Endodermal cell (in vitro differentiated cells): ENCODE measurements around the gene TRAPPC2B. TPM values are rescaled to one million over a fixed set of nuclear protein-coding genes. Genes with fewer than 3 reads are reported as not detected.

Experiments used
- DNase-seq: peaks from one replicate; pipeline ENCODE4 v3.0.0-alpha.2; 2017
- H3K27ac ChIP-seq: 2 replicates; pipeline ENCODE4 v1.5.1; 2013; ENCODE audit warnings: mild to moderate bottlenecking, low read depth, low read length, moderate library complexity
- H3K27me3 ChIP-seq: 2 replicates; pipeline ENCODE4 v1.6.1; 2013; ENCODE audit warnings: mild to moderate bottlenecking, low read length, moderate library complexity; ENCODE audit not compliant: insufficient read depth, control insufficient read depth, poor library complexity, severe bottlenecking
- H3K36me3 ChIP-seq: 2 replicates; pipeline ENCODE4 v1.7.0; 2013; ENCODE audit warnings: mild to moderate bottlenecking, low read length, moderate library complexity; ENCODE audit not compliant: control insufficient read depth, insufficient read depth
- H3K4me1 ChIP-seq: one replicate; pipeline ENCODE4 v1.7.0; 2013; ENCODE audit warnings: low read length; ENCODE audit not compliant: control insufficient read depth, insufficient read depth
- H3K4me3 ChIP-seq: 2 replicates; pipeline ENCODE4 v1.5.1; 2013; ENCODE audit warnings: mild to moderate bottlenecking, low read length, moderate library complexity
- H3K9ac ChIP-seq: 2 replicates; pipeline ENCODE4 v1.6.1; 2013; ENCODE audit warnings: mild to moderate bottlenecking, low read length, moderate library complexity; ENCODE audit not compliant: poor library complexity, severe bottlenecking; ENCODE audit errors: extremely low read depth
- H3K9me3 ChIP-seq: 2 replicates; pipeline ENCODE4 v1.6.1; 2013; ENCODE audit warnings: mild to moderate bottlenecking, low read length, moderate library complexity; ENCODE audit not compliant: control insufficient read depth
- H3K27ac Mint-ChIP-seq: 2 replicates; pipeline ENCODE4 v1.8.0; 2020; ENCODE audit warnings: mixed read lengths
- H3K27me3 Mint-ChIP-seq: 2 replicates; pipeline ENCODE4 v1.8.0; 2021; ENCODE audit warnings: mild to moderate bottlenecking, mixed read lengths; ENCODE audit not compliant: insufficient read depth
- H3K36me3 Mint-ChIP-seq: 2 replicates; pipeline ENCODE4 v1.8.0; 2020; ENCODE audit warnings: low read depth, mixed read lengths
- H3K4me1 Mint-ChIP-seq: 2 replicates; pipeline ENCODE4 v1.8.0; 2020; ENCODE audit warnings: mixed read lengths
- H3K4me3 Mint-ChIP-seq: 2 replicates; pipeline ENCODE4 v1.8.0; 2020; ENCODE audit warnings: mild to moderate bottlenecking, moderate library complexity, mixed read lengths
- H3K9me3 Mint-ChIP-seq: 2 replicates; pipeline ENCODE4 v1.8.0; 2020; ENCODE audit warnings: mild to moderate bottlenecking, mixed read lengths
- CTCF ChIP-seq: fragments of 200-600 bp; sonication (generic); conservative IDR thresholded peaks from 2 replicates; pipeline ENCODE4 v1.5.0; 2021; ENCODE audit warnings: antibody characterized with exemption, mild to moderate bottlenecking
- WGBS, 2 experiments: methylation state at CpG; one replicate each; pipeline versions ENCODE4 v1.1.5 to v1.1.7; 2013; ENCODE audit warnings: missing lambda C conversion rate in 2 of 2, mixed read lengths in 1 of 2; ENCODE audit not compliant: insufficient coverage in 1 of 2, insufficient read length in 1 of 2; 5-methylcytosine and 5-hydroxymethylcytosine counted together
- total RNA-seq, 2 donors: library from RNA; stranded (reverse); fragmentation: NEBNext Ultra II Directional in 1 of 2; extraction: Animal tissue kit (Norgen Biotek cat#: 25700) in 1 of 2; gene quantifications; 2 replicates in 1 of 2; 3 replicates in 1 of 2; pipeline ENCODE4 v1.2.1, GENCODE V29; 2021

Gene TRAPPC2B
- total RNA-seq, 2 donors from 2014 or later, result 9.2 to 9.5 TPM

GRCh38 chr19:57348136-57348535 lies 15.2 kb upstream of the TRAPPC2B start:
- no peak overlapping the region for H3K4me3 ChIP-seq
- H3K36me3 ChIP-seq, result no peaks in the 10 kb centered on the region
- Mint-ChIP-seq H3K9me3 (no peaks in the 10 kb centered on the region), H3K4me1 (peaks cover 16% of the 10 kb centered on the region), H3K4me3 (no peak overlapping the region), H3K27me3 (peaks cover 21% of the 10 kb centered on the region), H3K27ac (no peak overlapping the region), H3K36me3 (peaks cover 9% of the 10 kb centered on the region)
- no peaks in the 10 kb centered on the region for H3K4me1 ChIP-seq
- no peaks in the 10 kb centered on the region for H3K9me3 ChIP-seq
- DNase-seq, result no peak
- no peak overlapping the region for H3K27ac ChIP-seq
- WGBS, 2 experiments, result 85 to 92% methylated on average over 2 to 3 of the region's 3 CpGs
- H3K27me3 ChIP-seq, result peaks cover 42% of the 10 kb centered on the region
- no peak for TF ChIP-seq CTCF
- no peak overlapping the region for H3K9ac ChIP-seq

- Histone ChIP-seq H3K9me3 (no peaks in the 10 kb centered on the region), H3K27ac (peak within 1 kb of the TSS; percentile 63), H3K36me3 (peaks cover 26% of the 10 kb centered on the region), H3K9ac (peak within 1 kb of the TSS; percentile 87), H3K4me3 (peak within 1 kb of the TSS; percentile 95), H3K4me1 (no peaks in the 10 kb centered on the region), H3K27me3 (peaks cover 12% of the 10 kb centered on the region)
- peaks cover 14% of the 10 kb centered on the region for H3K27me3 Mint-ChIP-seq
- H3K27ac Mint-ChIP-seq, result peak within 1 kb of the TSS; percentile 97
- peaks cover 16% of the 10 kb centered on the region for H3K4me1 Mint-ChIP-seq
- no peak for TF ChIP-seq CTCF
- peaks cover 34% of the 10 kb centered on the region for H3K36me3 Mint-ChIP-seq
- 1% methylated on average over 46 to 57 of the region's 57 CpGs for WGBS, 2 experiments
- H3K9me3 Mint-ChIP-seq, result peaks cover 2% of the 10 kb centered on the region
- peak within 1 kb of the TSS; percentile 98 for H3K4me3 Mint-ChIP-seq
- peak; percentile 97 for DNase-seq
Observed at GRCh38 chr19:57350877-57351805, 12.2 kb upstream of the TRAPPC2B start, which contains the start of gene ZNF304. Gene ZNF304 (plus strand): TSS chr19:57351271. CDS start chr19:57351665, 394 bp downstream.

- peak overlapping the region; percentile 63 for H3K27ac ChIP-seq
- Mint-ChIP-seq H3K4me1 (peaks cover 16% of the 10 kb centered on the region), H3K27me3 (peaks cover 9% of the 10 kb centered on the region), H3K36me3 (peaks cover 42% of the 10 kb centered on the region), H3K4me3 (peak overlapping the region; percentile 98), H3K9me3 (peaks cover 9% of the 10 kb centered on the region), H3K27ac (peak overlapping the region; percentile 97)
- H3K4me3 ChIP-seq, result peak overlapping the region; percentile 95
- H3K9me3 ChIP-seq, result no peaks in the 10 kb centered on the region
- peaks cover 33% of the 10 kb centered on the region for H3K36me3 ChIP-seq
- no peaks in the 10 kb centered on the region for H3K4me1 ChIP-seq
- DNase-seq, result no peak
- peak overlapping the region; percentile 87 for H3K9ac ChIP-seq
- H3K27me3 ChIP-seq, result peaks cover 6% of the 10 kb centered on the region
- 24% methylated on average over 7 of the region's 7 CpGs; no CpG with 5 or more reads in 1 of the 2 experiments for WGBS, 2 experiments
- peak; percentile 16 for TF ChIP-seq CTCF
Observed at GRCh38 chr19:57351867-57352266, 11.5 kb upstream of the TRAPPC2B start.
